Tibial artery (tissue), 4 donors: Measurements from ENCODE around the gene SNCAIP.

ENCODE experiments used
- DNase-seq, 2 donors: peaks; one replicate each; pipeline ENCODE4 v3.0.0-alpha.2; 2019
- H3K27ac ChIP-seq, 2 donors: fragments of 200-600 bp; sonication (generic) in 1 of 2; 1 replicate in 1 of 2; 2 replicates in 1 of 2; pipeline ENCODE4 v1.5.1; 2018 to 2019; ENCODE audit warnings: mild to moderate bottlenecking in 1 of 2
- H3K27me3 ChIP-seq, 2 donors: fragments of 200-600 bp; sonication (generic) in 1 of 2; one replicate each; pipeline versions ENCODE4 v1.5.1 to v1.6.0; 2016 to 2019
- H3K36me3 ChIP-seq, 3 donors: fragments of 200-600 bp; sonication (generic) in 2 of 3; one replicate each; pipeline ENCODE4 v1.5.1; 2016 to 2019; ENCODE audit warnings: mild to moderate bottlenecking in 2 of 3
- H3K4me1 ChIP-seq, 4 donors: fragments of 200-600 bp; sonication (generic) in 2 of 4; 1 replicate in 3 of 4; 2 replicates in 1 of 4; pipeline ENCODE4 v1.5.1; 2016 to 2019
- H3K4me3 ChIP-seq, 2 donors: fragments of 200-600 bp; sonication (generic) in 1 of 2; 1 replicate in 1 of 2; 2 replicates in 1 of 2; pipeline ENCODE4 v1.5.1; 2018 to 2019; ENCODE audit warnings: mild to moderate bottlenecking in 2 of 2
- H3K9me3 ChIP-seq, 3 donors: fragments of 200-600 bp; sonication (generic) in 1 of 3; one replicate each; pipeline ENCODE4 v1.5.1; 2016 to 2019
- CTCF ChIP-seq, 2 experiments: fragments of 200-600 bp in 1 of 2; fragments of 450-650 bp in 1 of 2; IDR thresholded peaks; one replicate each; pipeline ENCODE4 v1.5.1; 2017 to 2019; ENCODE audit warnings: antibody characterized with exemption in 2 of 2, mild to moderate bottlenecking in 1 of 2, moderate library complexity in 1 of 2
- intact Hi-C: fragments of 100-400 bp; cut with DNase I; formaldehyde crosslinking; loops from one replicate; pipeline ENCODE4 v1.15.0; 2023; ENCODE audit warnings: low total_unique reads

The SNCAIP gene

GRCh38 chr5:122314036-122314435, 2.0 kb downstream of the SNCAIP start:
- no peak for TF ChIP-seq CTCF (IDR thresholded peaks at IDR 0.05)
- Histone ChIP-seq H3K4me3 (no peak overlapping the region), H3K27me3 (no peaks in the 10 kb centered on the region), H3K9me3 (no peaks in the 10 kb centered on the region), H3K4me1 (peaks cover 0 to 14% (median 1%) of the 10 kb centered on the region in 4 donors), H3K36me3 (no peaks in the 10 kb centered on the region), H3K27ac (no peak overlapping the region)
- intact Hi-C loops: no loop called here
- no peak for DNase-seq

DNA sequence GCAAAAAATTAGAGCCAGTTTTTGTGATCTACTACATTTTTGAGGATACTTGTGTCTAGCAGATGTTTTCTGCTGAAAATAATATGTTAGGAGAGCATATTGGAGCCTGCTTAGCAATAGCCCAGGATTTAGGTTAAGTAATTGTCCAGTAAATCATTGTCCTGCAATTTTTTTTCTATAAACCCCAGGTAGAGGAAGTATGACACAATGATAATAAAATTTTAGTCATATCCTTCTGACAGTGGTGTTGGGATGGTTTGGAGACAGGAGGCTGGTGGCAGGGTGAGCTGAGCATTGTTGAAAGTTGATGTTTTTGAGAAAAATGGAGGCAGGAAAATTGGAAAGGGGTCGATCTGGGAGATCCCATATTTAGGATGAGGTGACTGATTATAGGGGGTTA, 3.5 kb downstream of the SNCAIP start:
- DNase-seq: no peak
- H3K27me3 ChIP-seq: no peaks in the 10 kb centered on the region
- H3K4me1 ChIP-seq: peaks cover 0 to 14% (median 1%) of the 10 kb centered on the region in 4 donors
- no peaks in the 10 kb centered on the region for H3K36me3 ChIP-seq
- H3K9me3 ChIP-seq: no peaks in the 10 kb centered on the region
- H3K4me3 ChIP-seq: no peak overlapping the region
- TF ChIP-seq CTCF (IDR thresholded peaks at IDR 0.05): no peak
- H3K27ac ChIP-seq: no peak overlapping the region
- intact Hi-C loops: no loop called here

DNA sequence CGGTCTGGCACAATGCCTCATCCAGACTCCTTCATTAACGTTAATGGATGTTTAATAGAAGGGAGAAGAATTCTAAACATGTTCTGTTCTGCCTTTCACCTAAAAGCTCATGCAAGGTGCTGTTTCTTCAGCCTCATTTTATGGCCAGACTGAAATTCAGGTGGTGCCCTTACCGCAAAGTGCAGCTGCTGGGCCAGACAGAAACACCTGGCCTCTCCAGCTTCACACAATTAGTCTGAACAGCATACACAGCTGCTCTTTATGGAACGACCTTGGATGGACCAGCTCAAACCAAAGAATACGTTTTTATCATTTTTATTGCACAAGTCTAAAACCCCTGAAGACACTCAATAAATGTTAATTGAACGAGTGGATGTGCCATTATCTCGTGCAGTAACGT, 4.6 kb downstream of the SNCAIP start:
- no peaks in the 10 kb centered on the region for H3K9me3 ChIP-seq
- H3K4me3 ChIP-seq: no peak overlapping the region
- no peaks in the 10 kb centered on the region for H3K27me3 ChIP-seq
- TF ChIP-seq CTCF (IDR thresholded peaks at IDR 0.05): no peak
- H3K4me1 ChIP-seq: peaks cover 0 to 14% (median 1%) of the 10 kb centered on the region in 4 donors
- intact Hi-C loops: no loop called here
- H3K36me3 ChIP-seq: no peaks in the 10 kb centered on the region
- DNase-seq: no peak
- H3K27ac ChIP-seq: no peak overlapping the region

DNA sequence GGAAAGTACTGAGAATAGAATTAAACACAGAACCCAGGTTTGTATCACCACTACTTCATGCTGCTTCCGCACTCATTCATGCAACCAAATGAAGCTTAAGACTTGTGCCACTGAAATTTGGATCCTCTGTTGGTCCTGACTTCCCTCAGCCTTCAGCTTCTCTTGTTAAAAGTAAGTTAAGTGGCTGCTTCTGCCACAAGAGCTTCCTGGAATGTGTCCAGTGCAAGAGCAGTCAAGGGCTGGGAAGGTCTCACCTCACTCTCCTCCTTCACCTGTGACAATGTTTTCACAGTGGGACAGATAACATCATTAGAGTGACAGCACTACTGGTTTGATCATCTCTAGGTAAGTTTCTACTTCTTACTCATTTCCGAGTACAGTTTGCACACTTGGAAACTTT, 7.9 kb downstream of the SNCAIP start:
- no peak for TF ChIP-seq CTCF (IDR thresholded peaks at IDR 0.05)
- no peak overlapping the region for H3K27ac ChIP-seq
- H3K27me3 ChIP-seq: no peaks in the 10 kb centered on the region
- DNase-seq: no peak
- no peak overlapping the region for H3K4me3 ChIP-seq
- H3K4me1 ChIP-seq: peaks cover 0 to 18% (median 5%) of the 10 kb centered on the region in 4 donors
- intact Hi-C loops: no loop called here
- no peaks in the 10 kb centered on the region for H3K36me3 ChIP-seq
- no peaks in the 10 kb centered on the region for H3K9me3 ChIP-seq

GRCh38 chr5:122321921-122322320, 9.9 kb downstream of the SNCAIP start:
- peaks cover 0 to 18% (median 5%) of the 10 kb centered on the region in 4 donors for H3K4me1 ChIP-seq
- H3K27me3 ChIP-seq: no peaks in the 10 kb centered on the region
- H3K4me3 ChIP-seq: no peak overlapping the region
- intact Hi-C loops: no loop called here
- no peak overlapping the region for H3K27ac ChIP-seq
- no peaks in the 10 kb centered on the region for H3K36me3 ChIP-seq
- DNase-seq: no peak
- H3K9me3 ChIP-seq: no peaks in the 10 kb centered on the region
- TF ChIP-seq CTCF (IDR thresholded peaks at IDR 0.05): no peak
